Lower leg skin (tissue), 3 donors: Measurements from ENCODE around the gene CAMTA1.

ENCODE experiments used
- POLR2A ChIP-seq, 2 donors: fragments of 450-650 bp; IDR thresholded peaks; one replicate each; pipeline ENCODE4 v1.6.1; 2016 to 2017; ENCODE audit warnings: antibody characterized with exemption in 2 of 2, mild to moderate bottlenecking in 1 of 2, moderate library complexity in 1 of 2
- TF ChIP-seq, protein P1 (sequence below), 3 donors: fragments of 450-650 bp; IDR thresholded peaks; one replicate each; pipeline ENCODE4 v1.5.1; 2016; ENCODE audit warnings: antibody characterized with exemption in 3 of 3, mild to moderate bottlenecking in 3 of 3, moderate library complexity in 2 of 3

DNA sequence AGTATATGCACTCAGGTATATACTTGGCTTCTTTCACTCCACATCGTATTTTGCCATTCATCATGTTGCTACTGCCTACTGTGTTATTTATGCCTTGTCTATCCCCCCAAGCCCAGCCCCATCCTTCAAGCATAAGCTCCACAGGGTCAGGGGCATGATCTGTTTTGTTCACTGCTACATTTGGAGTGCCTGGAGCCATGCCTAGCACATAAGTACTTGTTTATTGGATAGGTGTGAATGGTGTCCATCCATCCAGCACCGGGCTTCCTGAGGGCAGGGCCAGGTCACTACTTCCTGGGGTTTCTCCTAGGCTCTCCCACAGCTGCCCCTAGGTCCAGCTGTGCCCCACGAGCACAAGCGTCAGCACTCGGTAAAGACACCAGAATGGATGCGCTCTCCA is 696.8 kb downstream of the CAMTA1 start:
- TF ChIP-seq, protein P1, sequence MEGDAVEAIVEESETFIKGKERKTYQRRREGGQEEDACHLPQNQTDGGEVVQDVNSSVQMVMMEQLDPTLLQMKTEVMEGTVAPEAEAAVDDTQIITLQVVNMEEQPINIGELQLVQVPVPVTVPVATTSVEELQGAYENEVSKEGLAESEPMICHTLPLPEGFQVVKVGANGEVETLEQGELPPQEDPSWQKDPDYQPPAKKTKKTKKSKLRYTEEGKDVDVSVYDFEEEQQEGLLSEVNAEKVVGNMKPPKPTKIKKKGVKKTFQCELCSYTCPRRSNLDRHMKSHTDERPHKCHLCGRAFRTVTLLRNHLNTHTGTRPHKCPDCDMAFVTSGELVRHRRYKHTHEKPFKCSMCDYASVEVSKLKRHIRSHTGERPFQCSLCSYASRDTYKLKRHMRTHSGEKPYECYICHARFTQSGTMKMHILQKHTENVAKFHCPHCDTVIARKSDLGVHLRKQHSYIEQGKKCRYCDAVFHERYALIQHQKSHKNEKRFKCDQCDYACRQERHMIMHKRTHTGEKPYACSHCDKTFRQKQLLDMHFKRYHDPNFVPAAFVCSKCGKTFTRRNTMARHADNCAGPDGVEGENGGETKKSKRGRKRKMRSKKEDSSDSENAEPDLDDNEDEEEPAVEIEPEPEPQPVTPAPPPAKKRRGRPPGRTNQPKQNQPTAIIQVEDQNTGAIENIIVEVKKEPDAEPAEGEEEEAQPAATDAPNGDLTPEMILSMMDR (IDR thresholded peaks at IDR 0.05), result no peak
- no peak for TF ChIP-seq POLR2A (IDR thresholded peaks at IDR 0.05)
